Endodermal cell (in vitro differentiated cells): ENCODE data around the gene IMMP2L. TPM values are rescaled to one million over a fixed set of nuclear protein-coding genes. Genes with fewer than 3 reads are reported as not detected.

Source experiments
- DNase-seq: peaks from one replicate; pipeline ENCODE4 v3.0.0-alpha.2; 2017
- H3K27ac ChIP-seq: 2 replicates; pipeline ENCODE4 v1.5.1; 2013; ENCODE audit warnings: mild to moderate bottlenecking, low read depth, low read length, moderate library complexity
- H3K27me3 ChIP-seq: 2 replicates; pipeline ENCODE4 v1.6.1; 2013; ENCODE audit warnings: mild to moderate bottlenecking, low read length, moderate library complexity; ENCODE audit not compliant: insufficient read depth, control insufficient read depth, poor library complexity, severe bottlenecking
- H3K36me3 ChIP-seq: 2 replicates; pipeline ENCODE4 v1.7.0; 2013; ENCODE audit warnings: mild to moderate bottlenecking, low read length, moderate library complexity; ENCODE audit not compliant: control insufficient read depth, insufficient read depth
- H3K4me1 ChIP-seq: one replicate; pipeline ENCODE4 v1.7.0; 2013; ENCODE audit warnings: low read length; ENCODE audit not compliant: control insufficient read depth, insufficient read depth
- H3K4me3 ChIP-seq: 2 replicates; pipeline ENCODE4 v1.5.1; 2013; ENCODE audit warnings: mild to moderate bottlenecking, low read length, moderate library complexity
- H3K9ac ChIP-seq: 2 replicates; pipeline ENCODE4 v1.6.1; 2013; ENCODE audit warnings: mild to moderate bottlenecking, low read length, moderate library complexity; ENCODE audit not compliant: poor library complexity, severe bottlenecking; ENCODE audit errors: extremely low read depth
- H3K9me3 ChIP-seq: 2 replicates; pipeline ENCODE4 v1.6.1; 2013; ENCODE audit warnings: mild to moderate bottlenecking, low read length, moderate library complexity; ENCODE audit not compliant: control insufficient read depth
- H3K27ac Mint-ChIP-seq: 2 replicates; pipeline ENCODE4 v1.8.0; 2020; ENCODE audit warnings: mixed read lengths
- H3K27me3 Mint-ChIP-seq: 2 replicates; pipeline ENCODE4 v1.8.0; 2021; ENCODE audit warnings: mild to moderate bottlenecking, mixed read lengths; ENCODE audit not compliant: insufficient read depth
- H3K36me3 Mint-ChIP-seq: 2 replicates; pipeline ENCODE4 v1.8.0; 2020; ENCODE audit warnings: low read depth, mixed read lengths
- H3K4me1 Mint-ChIP-seq: 2 replicates; pipeline ENCODE4 v1.8.0; 2020; ENCODE audit warnings: mixed read lengths
- H3K4me3 Mint-ChIP-seq: 2 replicates; pipeline ENCODE4 v1.8.0; 2020; ENCODE audit warnings: mild to moderate bottlenecking, moderate library complexity, mixed read lengths
- H3K9me3 Mint-ChIP-seq: 2 replicates; pipeline ENCODE4 v1.8.0; 2020; ENCODE audit warnings: mild to moderate bottlenecking, mixed read lengths
- WGBS, 2 experiments: methylation state at CpG; one replicate each; pipeline versions ENCODE4 v1.1.5 to v1.1.7; 2013; ENCODE audit warnings: missing lambda C conversion rate in 2 of 2, mixed read lengths in 1 of 2; ENCODE audit not compliant: insufficient coverage in 1 of 2, insufficient read length in 1 of 2; 5-methylcytosine and 5-hydroxymethylcytosine counted together
- total RNA-seq, 2 donors: library from RNA; stranded (reverse); fragmentation: NEBNext Ultra II Directional in 1 of 2; extraction: Animal tissue kit (Norgen Biotek cat#: 25700) in 1 of 2; gene quantifications; 2 replicates in 1 of 2; 3 replicates in 1 of 2; pipeline ENCODE4 v1.2.1, GENCODE V29; 2021
- TF ChIP-seq, protein P1 (sequence below): fragments of 200-600 bp; sonication (generic); conservative IDR thresholded peaks from 2 replicates; pipeline ENCODE4 v1.5.0; 2021; ENCODE audit warnings: antibody characterized with exemption, mild to moderate bottlenecking

The IMMP2L gene
- total RNA-seq, 2 donors from 2014 or later: 17.7 to 19.4 TPM

DNA sequence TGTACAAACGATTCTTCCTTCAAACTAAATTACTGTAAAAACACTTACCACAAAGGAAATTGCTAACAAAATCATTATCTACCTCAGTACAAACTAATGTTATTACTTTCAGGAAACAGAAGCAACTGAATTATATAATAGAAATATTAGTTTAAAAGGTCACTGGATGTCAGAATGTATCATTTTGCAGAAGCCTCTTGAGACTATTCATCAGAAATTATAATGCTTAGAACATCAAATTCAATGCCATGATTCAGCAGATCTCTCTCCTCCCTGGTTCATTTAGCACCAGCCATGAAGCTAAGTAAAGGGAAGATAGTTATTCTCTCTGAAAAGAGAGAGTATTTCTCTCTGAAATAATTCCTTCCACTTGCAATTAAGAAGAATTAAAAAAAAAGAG lies 223.3 kb downstream of the IMMP2L start:
- no peaks in the 10 kb centered on the region for H3K4me1 Mint-ChIP-seq
- H3K27me3 ChIP-seq: no peaks in the 10 kb centered on the region
- peaks cover 13% of the 10 kb centered on the region for H3K9me3 ChIP-seq
- no peaks in the 10 kb centered on the region for H3K36me3 ChIP-seq
- H3K27ac ChIP-seq: no peak overlapping the region
- 79% methylated on average over 1 of the region's 1 CpG; no CpG with 5 or more reads in 1 of the 2 experiments for WGBS, 2 experiments
- H3K27ac Mint-ChIP-seq: no peak overlapping the region
- no peak for DNase-seq
- no peak overlapping the region for H3K9ac ChIP-seq
- no peak overlapping the region for H3K4me3 ChIP-seq
- no peaks in the 10 kb centered on the region for H3K27me3 Mint-ChIP-seq
- TF ChIP-seq, protein P1, sequence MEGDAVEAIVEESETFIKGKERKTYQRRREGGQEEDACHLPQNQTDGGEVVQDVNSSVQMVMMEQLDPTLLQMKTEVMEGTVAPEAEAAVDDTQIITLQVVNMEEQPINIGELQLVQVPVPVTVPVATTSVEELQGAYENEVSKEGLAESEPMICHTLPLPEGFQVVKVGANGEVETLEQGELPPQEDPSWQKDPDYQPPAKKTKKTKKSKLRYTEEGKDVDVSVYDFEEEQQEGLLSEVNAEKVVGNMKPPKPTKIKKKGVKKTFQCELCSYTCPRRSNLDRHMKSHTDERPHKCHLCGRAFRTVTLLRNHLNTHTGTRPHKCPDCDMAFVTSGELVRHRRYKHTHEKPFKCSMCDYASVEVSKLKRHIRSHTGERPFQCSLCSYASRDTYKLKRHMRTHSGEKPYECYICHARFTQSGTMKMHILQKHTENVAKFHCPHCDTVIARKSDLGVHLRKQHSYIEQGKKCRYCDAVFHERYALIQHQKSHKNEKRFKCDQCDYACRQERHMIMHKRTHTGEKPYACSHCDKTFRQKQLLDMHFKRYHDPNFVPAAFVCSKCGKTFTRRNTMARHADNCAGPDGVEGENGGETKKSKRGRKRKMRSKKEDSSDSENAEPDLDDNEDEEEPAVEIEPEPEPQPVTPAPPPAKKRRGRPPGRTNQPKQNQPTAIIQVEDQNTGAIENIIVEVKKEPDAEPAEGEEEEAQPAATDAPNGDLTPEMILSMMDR: no peak
- H3K9me3 Mint-ChIP-seq: peaks cover 17% of the 10 kb centered on the region
- no peak overlapping the region for H3K4me3 Mint-ChIP-seq
- H3K36me3 Mint-ChIP-seq: no peaks in the 10 kb centered on the region
- no peaks in the 10 kb centered on the region for H3K4me1 ChIP-seq

DNA sequence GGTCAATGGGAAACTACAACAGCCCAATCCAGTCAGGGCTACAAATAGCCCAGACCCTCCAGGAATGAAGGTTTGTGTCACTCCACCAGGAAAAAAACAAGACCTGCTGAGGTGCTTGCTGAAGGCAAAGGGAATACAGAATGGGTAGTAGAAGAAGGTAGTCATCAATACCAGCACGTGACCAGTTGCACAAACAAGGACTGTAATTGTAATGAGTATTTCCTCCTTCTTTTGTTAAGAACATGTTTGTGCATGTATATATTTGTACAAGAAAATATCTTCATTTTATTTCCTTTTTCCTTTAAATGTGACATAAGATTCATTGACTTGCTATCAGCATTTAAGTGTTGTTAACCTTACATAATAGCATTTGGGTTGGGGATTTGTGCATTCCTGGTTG lies 229.3 kb downstream of the IMMP2L start:
- Histone ChIP-seq H3K9me3 (no peaks in the 10 kb centered on the region), H3K27ac (no peak overlapping the region), H3K4me1 (no peaks in the 10 kb centered on the region), H3K27me3 (no peaks in the 10 kb centered on the region), H3K4me3 (no peak overlapping the region), H3K9ac (no peak overlapping the region), H3K36me3 (no peaks in the 10 kb centered on the region)
- TF ChIP-seq, protein P1: no peak
- H3K27me3 Mint-ChIP-seq: no peaks in the 10 kb centered on the region
- no peak overlapping the region for H3K4me3 Mint-ChIP-seq
- WGBS, 2 experiments: 80% methylated on average over 1 of the region's 1 CpG; no CpG with 5 or more reads in 1 of the 2 experiments
- no peaks in the 10 kb centered on the region for H3K4me1 Mint-ChIP-seq
- DNase-seq: no peak
- no peaks in the 10 kb centered on the region for H3K36me3 Mint-ChIP-seq
- H3K27ac Mint-ChIP-seq: no peak overlapping the region
- no peaks in the 10 kb centered on the region for H3K9me3 Mint-ChIP-seq

DNA sequence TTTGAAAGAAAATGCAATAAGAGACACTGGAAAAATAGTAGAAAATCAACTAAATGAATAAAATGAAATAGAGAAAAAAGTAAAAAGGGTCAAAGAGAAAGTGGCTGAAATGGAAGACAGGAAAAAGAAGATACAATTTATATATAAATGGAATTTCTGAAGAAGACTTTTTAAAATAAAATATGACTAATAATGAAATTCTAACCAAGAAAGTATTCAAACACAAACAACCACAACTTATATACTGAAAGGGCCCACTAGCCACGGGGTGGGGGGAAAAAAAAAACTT lies 232.1 kb downstream of the IMMP2L start:
- no peaks in the 10 kb centered on the region for H3K27me3 ChIP-seq
- Mint-ChIP-seq H3K36me3 (no peaks in the 10 kb centered on the region), H3K9me3 (no peaks in the 10 kb centered on the region), H3K4me3 (no peak overlapping the region), H3K4me1 (no peaks in the 10 kb centered on the region), H3K27ac (no peak overlapping the region), H3K27me3 (no peaks in the 10 kb centered on the region)
- H3K27ac ChIP-seq: no peak overlapping the region
- TF ChIP-seq, protein P1: no peak
- no CpG with 5 or more reads among the region's 1 CpG for WGBS, 2 experiments
- H3K9me3 ChIP-seq: no peaks in the 10 kb centered on the region
- no peak for DNase-seq
- H3K9ac ChIP-seq: no peak overlapping the region
- no peaks in the 10 kb centered on the region for H3K36me3 ChIP-seq
- H3K4me3 ChIP-seq: no peak overlapping the region
- no peaks in the 10 kb centered on the region for H3K4me1 ChIP-seq
